Measurements from ENCODE around the gene GNPDA1.

The GNPDA1 gene

GRCh38 chr5:141992349-141992963 lies 20.4 kb downstream of the GNPDA1 start:
- peak; percentile 50 for DNase-seq (ENCODE audit: low spot score)

GRCh38 chr5:141989720-141990119 lies 23.1 kb downstream of the GNPDA1 start:
- DNase-seq (ENCODE audit: low spot score): no peak

GRCh38 chr5:141986072-141986471 lies 26.8 kb downstream of the GNPDA1 start:
- DNase-seq (ENCODE audit: low spot score): no peak

GRCh38 chr5:141982626-141983025 lies 30.2 kb downstream of the GNPDA1 start:
- no peak for DNase-seq (ENCODE audit: low spot score)

GRCh38 chr5:141978389-141978788 lies 34.4 kb downstream of the GNPDA1 start:
- DNase-seq (ENCODE audit: low spot score): no peak

- no peak for DNase-seq (ENCODE audit: low spot score)
Measured at GRCh38 chr5:141976176-141976575, 36.7 kb downstream of the GNPDA1 start.

GRCh38 chr5:141973871-141974595 lies 38.8 kb downstream of the GNPDA1 start:
- DNase-seq (ENCODE audit: low spot score): no peak

GRCh38 chr5:141969783-141970771 lies 42.8 kb downstream of the GNPDA1 start:
- no peak for DNase-seq (ENCODE audit: low spot score)

GRCh38 chr5:141968914-141969608 lies 43.8 kb downstream of the GNPDA1 start, which contains the start of gene RNF14:
Gene RNF14 (plus strand): TSS chr5:141969105. CDS start chr5:141973589, 4,484 bp downstream.
- DNase-seq (ENCODE audit: low spot score): peak; percentile 88

- no peak for DNase-seq (ENCODE audit: low spot score)
Measured at GRCh38 chr5:141966963-141967333, 45.9 kb downstream of the GNPDA1 start.

- no peak for DNase-seq (ENCODE audit: low spot score)
Measured at GRCh38 chr5:141966275-141966962, 46.4 kb downstream of the GNPDA1 start.

GRCh38 chr5:141965071-141965470 lies 47.8 kb downstream of the GNPDA1 start:
- DNase-seq (ENCODE audit: low spot score): no peak

GRCh38 chr5:141963701-141964100 lies 49.1 kb downstream of the GNPDA1 start:
- DNase-seq (ENCODE audit: low spot score): no peak

GRCh38 chr5:141961466-141961865 lies 51.4 kb downstream of the GNPDA1 start:
- no peak for DNase-seq (ENCODE audit: low spot score)

- peak; percentile 88 for DNase-seq (ENCODE audit: low spot score)
Measured at GRCh38 chr5:141960449-141961323, 52.1 kb downstream of the GNPDA1 start.

- no peak for DNase-seq (ENCODE audit: low spot score)
Measured at GRCh38 chr5:141960018-141960417, 52.8 kb downstream of the GNPDA1 start.

- DNase-seq (ENCODE audit: low spot score): no peak
Measured at GRCh38 chr5:141958546-141959172, 54.2 kb downstream of the GNPDA1 start.

- DNase-seq (ENCODE audit: low spot score): no peak
Measured at GRCh38 chr5:141958113-141958512, 54.7 kb downstream of the GNPDA1 start, which contains the start of gene PCDH12. Gene PCDH12 (minus strand): TSS chr5:141958202. CDS start chr5:141957851, 351 bp downstream.

- DNase-seq (ENCODE audit: low spot score): no peak
Measured at GRCh38 chr5:141957367-141957996, 55.3 kb downstream of the GNPDA1 start.
